22Rv1 (cell line): ENCODE data around the gene SCTR.

Source experiments
- ZFX ChIP-seq: fragments of 450-650 bp; IDR thresholded peaks from 2 replicates; pipeline ENCODE4 v1.6.1; 2017; ENCODE audit warnings: antibody characterized with exemption, borderline replicate concordance
- TF ChIP-seq, protein P1 (sequence below): fragments of 450-650 bp; IDR thresholded peaks from 2 replicates; pipeline ENCODE4 v1.5.1; 2017; ENCODE audit warnings: mild to moderate bottlenecking

DNA sequence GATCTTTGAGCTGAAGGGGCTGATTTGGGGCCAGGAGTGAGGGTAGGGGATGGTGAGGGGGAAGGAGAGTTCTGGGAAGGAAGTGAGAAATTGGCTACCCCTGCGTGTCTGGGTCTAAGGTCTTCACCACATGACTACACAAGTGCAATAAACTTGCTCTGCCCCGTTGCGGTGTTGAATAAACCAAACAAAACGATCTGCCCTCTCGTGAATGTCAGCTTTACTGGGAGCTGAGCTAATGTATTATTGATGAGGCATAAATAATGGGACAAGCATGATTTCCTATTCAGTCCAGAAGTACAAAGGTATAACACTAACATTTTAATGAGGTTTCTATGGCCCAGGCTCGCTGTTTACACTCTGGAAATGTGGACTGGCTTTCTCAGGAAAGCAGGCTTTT lies 11.9 kb upstream of the SCTR start:
- TF ChIP-seq, protein P1, sequence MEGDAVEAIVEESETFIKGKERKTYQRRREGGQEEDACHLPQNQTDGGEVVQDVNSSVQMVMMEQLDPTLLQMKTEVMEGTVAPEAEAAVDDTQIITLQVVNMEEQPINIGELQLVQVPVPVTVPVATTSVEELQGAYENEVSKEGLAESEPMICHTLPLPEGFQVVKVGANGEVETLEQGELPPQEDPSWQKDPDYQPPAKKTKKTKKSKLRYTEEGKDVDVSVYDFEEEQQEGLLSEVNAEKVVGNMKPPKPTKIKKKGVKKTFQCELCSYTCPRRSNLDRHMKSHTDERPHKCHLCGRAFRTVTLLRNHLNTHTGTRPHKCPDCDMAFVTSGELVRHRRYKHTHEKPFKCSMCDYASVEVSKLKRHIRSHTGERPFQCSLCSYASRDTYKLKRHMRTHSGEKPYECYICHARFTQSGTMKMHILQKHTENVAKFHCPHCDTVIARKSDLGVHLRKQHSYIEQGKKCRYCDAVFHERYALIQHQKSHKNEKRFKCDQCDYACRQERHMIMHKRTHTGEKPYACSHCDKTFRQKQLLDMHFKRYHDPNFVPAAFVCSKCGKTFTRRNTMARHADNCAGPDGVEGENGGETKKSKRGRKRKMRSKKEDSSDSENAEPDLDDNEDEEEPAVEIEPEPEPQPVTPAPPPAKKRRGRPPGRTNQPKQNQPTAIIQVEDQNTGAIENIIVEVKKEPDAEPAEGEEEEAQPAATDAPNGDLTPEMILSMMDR = no peak
- no peak for TF ChIP-seq ZFX
